ENCODE results near the gene POP5.

- no peak for TF ChIP-seq POLR2A (IDR thresholded peaks at IDR 0.05)
- TF ChIP-seq CTCF (IDR thresholded peaks at IDR 0.05) = no peak
Measured at GRCh38 chr12:120571299-120571698, 9.9 kb downstream of the POP5 start.
